Activated CD8-positive, alpha-beta memory T cell treated with anti-CD3 and anti-CD28 coated beads for 48 hours (primary cell): ENCODE measurements around the gene CTAG1A.
"Not testable (repeated sequence)": the region's sequence is repeated elsewhere in the genome, so short reads cannot be mapped to it uniquely, and the experiment has no call there.

ENCODE experiments used
- DNase-seq, 3 experiments: peaks; one replicate each; pipeline ENCODE4 v3.0.0-alpha.2; 2020; ENCODE audit warnings: low read depth in 2 of 3, low spot score in 2 of 3

The CTAG1A gene

DNA sequence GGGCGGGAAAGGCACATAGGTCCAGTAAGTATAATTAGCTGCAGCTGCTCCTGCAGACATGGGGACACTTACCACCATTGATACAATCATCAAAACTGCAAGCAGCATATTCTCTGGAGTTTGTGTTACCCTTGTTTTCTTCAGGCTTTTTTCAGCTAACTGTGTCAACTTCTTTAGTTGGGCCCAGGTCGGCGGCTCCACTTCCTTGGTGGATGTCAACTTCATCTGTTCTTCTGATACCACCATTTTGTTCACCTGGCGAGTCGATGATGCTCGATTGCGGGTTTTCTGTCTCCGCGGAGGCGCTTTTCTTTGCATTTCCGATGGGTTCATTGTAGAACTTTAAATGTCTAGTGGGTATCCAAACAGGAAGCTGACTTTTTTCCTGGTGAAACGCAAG is 26.2 kb downstream of the CTAG1A start:
- DNase-seq: not testable (repeated sequence)

DNA sequence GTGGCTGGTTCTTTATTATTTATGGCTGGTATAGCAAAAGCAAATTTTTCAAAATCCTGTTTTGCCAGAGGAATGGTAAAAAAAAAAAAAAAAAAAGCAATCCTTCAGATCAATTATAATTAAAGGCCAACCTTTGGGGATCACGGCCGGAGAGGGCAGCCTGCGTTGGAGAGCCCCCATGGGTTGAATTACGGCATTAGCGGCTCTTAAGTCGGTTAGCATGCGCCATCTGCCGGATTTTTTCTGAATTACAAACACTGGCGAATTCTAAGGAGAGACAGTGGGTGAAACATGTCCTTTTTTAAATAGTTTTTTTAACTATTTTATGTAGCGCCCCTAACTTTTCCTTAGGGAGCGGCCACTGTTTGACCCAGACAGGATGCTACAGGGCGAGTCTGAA is 28.7 kb downstream of the CTAG1A start:
- DNase-seq: not testable (repeated sequence)

DNA sequence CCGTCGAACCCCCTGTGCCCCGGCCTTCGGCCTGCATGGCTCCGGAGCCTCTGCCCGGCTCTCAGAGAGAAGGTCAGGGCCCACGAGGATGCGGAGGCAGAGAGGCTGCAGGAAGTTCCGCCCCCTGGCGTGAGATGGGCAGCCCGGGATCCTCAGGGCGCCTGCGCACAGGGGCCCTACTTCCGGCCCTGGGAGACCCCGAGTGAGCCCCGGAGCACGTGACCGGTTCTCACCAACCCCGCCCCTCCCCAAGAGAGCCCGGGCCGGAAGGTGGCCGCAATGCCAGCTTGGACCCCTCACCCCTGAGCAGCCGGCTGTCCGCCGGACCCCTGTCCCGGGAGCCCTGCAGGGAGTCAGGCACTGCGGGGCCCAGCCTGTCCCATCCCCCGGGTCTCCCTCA is 34.2 kb downstream of the CTAG1A start, which contains the start of gene CTAG1B:
TSS of gene CTAG1B (minus strand) at position 101 of the 400 bp plus-strand sequence. CDS start at position 37, 64 bp downstream.
- not testable (repeated sequence) for DNase-seq

DNA sequence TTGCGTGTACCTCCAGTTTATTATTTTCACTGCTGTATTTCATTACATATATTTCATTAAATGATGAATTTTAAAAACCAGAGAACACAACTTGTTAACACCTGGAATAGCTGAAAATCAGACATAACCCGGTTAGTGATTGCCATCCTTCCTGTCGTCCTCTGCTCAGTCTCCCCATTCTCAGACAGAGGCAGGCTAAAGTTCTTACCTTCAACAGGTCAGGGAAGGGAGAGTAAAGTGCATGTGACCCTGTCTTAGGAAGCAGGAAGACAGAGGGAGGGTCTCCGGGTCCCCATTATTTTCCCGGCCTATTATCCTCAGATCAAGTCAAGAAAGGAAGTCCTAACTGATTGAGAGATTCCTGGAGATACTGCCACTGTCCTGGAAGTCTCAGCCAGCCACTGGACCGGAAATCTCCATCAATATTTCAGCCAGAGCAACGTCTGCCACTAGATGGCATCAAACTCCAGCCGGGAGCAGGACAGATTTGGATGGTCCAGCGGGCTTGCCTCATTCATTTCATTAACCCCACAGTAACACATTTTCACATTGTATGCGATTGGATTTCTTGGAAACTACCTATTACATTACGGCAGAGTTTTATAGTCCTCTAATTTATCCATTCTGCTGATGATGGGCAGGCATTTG is 36.0 kb downstream of the CTAG1A start:
- not testable (repeated sequence) for DNase-seq

DNA sequence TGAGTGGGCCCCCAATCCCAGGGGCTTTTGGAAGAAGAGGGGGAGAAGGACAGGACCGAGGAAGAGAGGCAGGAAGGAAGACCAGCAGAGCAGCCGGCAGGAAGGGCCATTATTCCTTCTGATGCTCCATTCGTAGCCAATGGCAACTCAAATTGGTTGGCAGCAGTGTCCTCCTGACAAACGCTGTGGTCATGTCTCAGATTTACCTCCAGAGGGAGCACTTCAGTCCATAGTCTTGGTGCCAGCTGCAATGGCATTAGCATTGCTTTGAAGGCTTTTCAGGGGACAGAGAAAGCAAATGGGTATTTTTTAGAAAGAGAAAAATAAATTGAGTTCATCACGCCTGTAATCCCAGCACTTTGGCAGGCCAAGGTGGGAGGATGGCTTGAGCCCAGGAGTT is 44.0 kb downstream of the CTAG1A start:
- DNase-seq: not testable (repeated sequence)

DNA sequence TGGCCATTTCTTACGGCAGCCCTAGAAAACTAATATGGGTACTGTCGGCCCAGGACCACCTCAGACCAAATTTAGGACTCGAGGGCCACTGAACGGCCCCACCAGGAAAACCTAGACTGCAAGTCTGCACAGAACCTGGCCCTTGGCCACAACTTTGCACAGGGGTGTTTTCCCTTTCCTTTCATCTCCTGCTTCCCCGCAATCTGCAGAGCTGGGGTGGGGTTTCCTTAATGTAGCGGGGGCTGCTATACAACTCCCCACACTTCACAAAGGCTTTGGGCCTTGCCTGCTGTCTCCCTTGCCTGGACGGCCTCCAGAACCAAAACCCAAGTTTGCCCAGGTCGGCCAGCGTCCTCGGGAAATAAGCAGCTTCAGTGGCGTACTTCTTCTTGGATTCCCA is 46.0 kb downstream of the CTAG1A start:
- not testable (repeated sequence) for DNase-seq

DNA sequence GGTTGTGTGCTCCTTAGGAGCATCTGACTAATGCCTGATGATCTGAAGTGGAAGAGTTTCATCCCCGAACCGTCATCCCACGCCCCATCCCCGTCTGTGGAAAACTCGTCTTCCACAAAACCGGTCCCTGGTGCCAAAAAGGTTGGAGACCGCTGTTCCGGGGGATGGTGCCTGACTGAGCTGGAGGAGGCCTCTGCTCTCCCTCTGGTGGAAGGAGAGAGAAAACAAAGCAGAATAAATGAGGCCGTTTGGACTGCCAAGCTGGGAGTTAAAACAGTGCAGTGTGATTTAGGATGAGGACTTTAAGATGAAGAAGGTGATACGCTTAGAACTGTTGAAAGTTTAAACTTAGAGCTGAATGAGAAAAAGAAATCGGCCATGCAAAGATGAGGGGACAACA is 48.7 kb downstream of the CTAG1A start:
- not testable (repeated sequence) for DNase-seq
